Esophagus squamous epithelium (tissue), 4 donors: ENCODE results near the gene PPP2R5A.

Experiments
- CTCF ChIP-seq, 6 experiments: fragments of 450-650 bp in 4 of 6; fragments of 200-600 bp in 2 of 6; sonication (generic) in 2 of 6; IDR thresholded peaks; one replicate each; pipeline ENCODE4 v1.5.1; 2016 to 2019; ENCODE audit warnings: antibody characterized with exemption in 6 of 6, mild to moderate bottlenecking in 4 of 6, moderate library complexity in 4 of 6
- POLR2A ChIP-seq, 4 donors: fragments of 450-650 bp; IDR thresholded peaks; one replicate each; pipeline ENCODE4 v1.6.1; 2017; ENCODE audit warnings: antibody characterized with exemption in 4 of 4, mild to moderate bottlenecking in 4 of 4, moderate library complexity in 3 of 4

DNA sequence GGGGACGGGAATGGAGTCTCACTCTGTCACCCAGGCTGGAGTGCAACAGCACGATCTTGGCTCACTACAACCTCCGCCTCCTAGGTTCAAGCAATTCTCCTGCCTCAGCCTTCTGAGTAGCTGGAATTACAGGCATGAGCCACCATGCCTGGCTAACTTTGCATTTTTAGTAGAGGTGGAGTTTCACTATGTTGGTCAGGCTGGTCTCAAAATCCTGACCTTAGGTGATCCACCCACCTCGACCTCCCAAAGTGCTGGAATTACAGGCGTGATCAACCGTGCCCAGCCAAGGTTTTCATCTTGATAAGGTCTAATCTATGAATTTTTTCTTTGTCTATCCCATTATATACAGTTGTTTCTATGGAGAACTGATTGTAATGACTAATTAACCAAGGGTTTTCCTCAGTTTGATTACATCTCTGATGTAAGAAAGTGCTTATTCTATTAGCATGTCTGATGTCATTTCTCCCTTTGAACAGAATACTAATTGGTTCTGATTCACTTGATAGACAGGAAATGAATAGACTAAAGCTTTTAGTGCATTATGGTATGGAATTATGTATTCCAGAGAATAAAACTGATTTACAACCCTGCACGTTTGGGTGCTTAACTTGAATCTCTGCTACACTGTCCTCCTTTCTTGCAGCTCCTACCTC, 117.6 kb downstream of the PPP2R5A start:
- TF ChIP-seq CTCF (IDR thresholded peaks at IDR 0.05), result no peak
- no peak for TF ChIP-seq POLR2A (IDR thresholded peaks at IDR 0.05)
